CD14-positive monocyte (primary cell): ENCODE results near the gene KLRC3. TPM values are rescaled to one million over a fixed set of nuclear protein-coding genes. Genes with fewer than 3 reads are reported as not detected.
"Not testable (repeated sequence)": the region's sequence is repeated elsewhere in the genome, so short reads cannot be mapped to it uniquely, and the experiment has no call there.

Experiments used
- DNase-seq, 3 donors: peaks; one replicate each; pipeline ENCODE4 v3.0.0-alpha.2; 2011 to 2022
- H2AFZ ChIP-seq: 2 replicates; pipeline ENCODE4 v1.6.0; 2012; ENCODE audit warnings: mild to moderate bottlenecking, low read depth, low read length, inconsistent platforms; ENCODE audit not compliant: insufficient read depth, poor library complexity, severe bottlenecking
- H3K27ac ChIP-seq, 2 donors: 1 replicate in 1 of 2; 2 replicates in 1 of 2; pipeline ENCODE4 v1.5.1; 2012 to 2013; ENCODE audit warnings: low read length in 2 of 2, control low read depth in 1 of 2, inconsistent platforms in 1 of 2, low read depth in 1 of 2, mild to moderate bottlenecking in 1 of 2
- H3K27me3 ChIP-seq, 2 donors: one replicate each; pipeline versions ENCODE4 v1.6.0 to v1.6.1; 2011 to 2013; ENCODE audit warnings: low read length in 2 of 2; ENCODE audit not compliant: control insufficient read depth in 2 of 2, insufficient read depth in 2 of 2
- H3K36me3 ChIP-seq, 2 donors: replicated peaks in 1 of 2; 1 replicate in 1 of 2; 2 replicates in 1 of 2; pipeline versions ENCODE4 v1.5.1 to v1.6.1; 2012 to 2013; ENCODE audit warnings: low read length in 2 of 2, control low read depth in 1 of 2, inconsistent platforms in 1 of 2, mild to moderate bottlenecking in 1 of 2; ENCODE audit not compliant: insufficient read depth in 2 of 2, control insufficient read depth in 1 of 2
- H3K4me1 ChIP-seq, 2 donors: 1 replicate in 1 of 2; 2 replicates in 1 of 2; pipeline versions ENCODE4 v1.5.1 to v1.6.1; 2012 to 2013; ENCODE audit warnings: low read length in 2 of 2, control low read depth in 1 of 2, inconsistent platforms in 1 of 2, mild to moderate bottlenecking in 1 of 2, moderate library complexity in 1 of 2; ENCODE audit not compliant: insufficient read depth in 2 of 2, control insufficient read depth in 1 of 2
- H3K4me2 ChIP-seq: replicated peaks from 2 replicates; pipeline ENCODE3; 2012; ENCODE audit warnings: low read length, moderate library complexity, mild to moderate bottlenecking; ENCODE audit not compliant: poor library complexity, severe bottlenecking; ENCODE audit errors: extremely low read depth
- H3K4me3 ChIP-seq, 3 experiments: fragments of 200-600 bp in 1 of 3; sonication (generic) in 1 of 3; replicated peaks in 1 of 3; 1 replicate in 2 of 3; 2 replicates in 1 of 3; pipeline ENCODE4 v1.5.1; 2011 to 2013; ENCODE audit warnings: low read length in 3 of 3, mild to moderate bottlenecking in 3 of 3, control low read depth in 2 of 3, low read depth in 2 of 3, inconsistent platforms in 1 of 3, moderate library complexity in 1 of 3
- H3K79me2 ChIP-seq: 2 replicates; pipeline ENCODE4 v1.6.0; 2012; ENCODE audit warnings: mild to moderate bottlenecking, control low read depth, inconsistent platforms, low read length, moderate library complexity; ENCODE audit not compliant: insufficient read depth
- H3K9ac ChIP-seq: 2 replicates; pipeline ENCODE4 v1.6.0; 2017; ENCODE audit warnings: low read length, mild to moderate bottlenecking; ENCODE audit not compliant: insufficient read depth, poor library complexity, severe bottlenecking
- H3K9me3 ChIP-seq, 2 donors: replicated peaks in 1 of 2; 1 replicate in 1 of 2; 2 replicates in 1 of 2; pipeline versions ENCODE4 v1.5.1 to v1.6.1; 2012 to 2013; ENCODE audit warnings: low read length in 2 of 2, control low read depth in 1 of 2; ENCODE audit not compliant: control insufficient read depth in 1 of 2, insufficient read depth in 1 of 2
- H4K20me1 ChIP-seq: 2 replicates; pipeline ENCODE4 v1.6.0; 2012; ENCODE audit warnings: mild to moderate bottlenecking, low read length, control low read depth, moderate library complexity; ENCODE audit not compliant: insufficient read depth
- H3K27ac Mint-ChIP-seq, 7 donors: one replicate each; pipeline ENCODE4 v1.8.0; 2020; ENCODE audit warnings: mild to moderate bottlenecking in 7 of 7, mixed read lengths in 7 of 7, moderate library complexity in 6 of 7, inconsistent platforms in 2 of 7
- H3K27me3 Mint-ChIP-seq, 3 donors: one replicate each; pipeline ENCODE4 v1.8.0; 2021 to 2022; ENCODE audit warnings: low read depth in 3 of 3, mild to moderate bottlenecking in 3 of 3, mixed read lengths in 3 of 3, moderate library complexity in 3 of 3, inconsistent platforms in 1 of 3
- H3K36me3 Mint-ChIP-seq, 2 donors: one replicate each; pipeline ENCODE4 v1.8.0; 2020; ENCODE audit warnings: mixed read lengths in 2 of 2, inconsistent platforms in 1 of 2, mild to moderate bottlenecking in 1 of 2
- H3K4me1 Mint-ChIP-seq: one replicate; pipeline ENCODE4 v1.8.0; 2020; ENCODE audit warnings: mild to moderate bottlenecking, mixed read lengths
- H3K4me3 Mint-ChIP-seq, 2 donors: one replicate each; pipeline ENCODE4 v1.8.0; 2020; ENCODE audit warnings: mild to moderate bottlenecking in 2 of 2, mixed read lengths in 2 of 2, moderate library complexity in 1 of 2
- H3K9me3 Mint-ChIP-seq, 7 donors: one replicate each; pipeline ENCODE4 v1.8.0; 2020 to 2022; ENCODE audit warnings: mixed read lengths in 7 of 7, mild to moderate bottlenecking in 6 of 7, moderate library complexity in 6 of 7, inconsistent platforms in 2 of 7
- WGBS: methylation state at CpG from one replicate; pipeline ENCODE4 v1.1.5; 2013; ENCODE audit warnings: missing lambda C conversion rate; ENCODE audit not compliant: insufficient coverage; 5-methylcytosine and 5-hydroxymethylcytosine counted together
- intact Hi-C, 2 donors: fragments of 100-400 bp; cut with micrococcal nuclease; formaldehyde crosslinking; loops; one replicate each; pipeline versions ENCODE4 v1.15.0 to v1.15.1; 2023
- polyA plus RNA-seq, 3 donors: library from polyadenylated mRNA; depleted of rRNA in 1 of 3; unstranded in 2 of 3; stranded (reverse) in 1 of 3; fragments of 300-500 nt in 2 of 3; fragments of >200 nt in 1 of 3; fragmentation: Illumina TruSeq in 2 of 3; gene quantifications; 1 replicate in 2 of 3; 2 replicates in 1 of 3; pipeline ENCODE4 v1.2.3, GENCODE V29; 2012 to 2021
- TF ChIP-seq, protein P1 (sequence below): fragments of 200-600 bp; IDR thresholded peaks from one replicate; pipeline ENCODE4 v1.8.0; 2022; ENCODE audit warnings: antibody characterized with exemption, mild to moderate bottlenecking

Gene KLRC3
- polyA plus RNA-seq, 3 donors: not detected

DNA sequence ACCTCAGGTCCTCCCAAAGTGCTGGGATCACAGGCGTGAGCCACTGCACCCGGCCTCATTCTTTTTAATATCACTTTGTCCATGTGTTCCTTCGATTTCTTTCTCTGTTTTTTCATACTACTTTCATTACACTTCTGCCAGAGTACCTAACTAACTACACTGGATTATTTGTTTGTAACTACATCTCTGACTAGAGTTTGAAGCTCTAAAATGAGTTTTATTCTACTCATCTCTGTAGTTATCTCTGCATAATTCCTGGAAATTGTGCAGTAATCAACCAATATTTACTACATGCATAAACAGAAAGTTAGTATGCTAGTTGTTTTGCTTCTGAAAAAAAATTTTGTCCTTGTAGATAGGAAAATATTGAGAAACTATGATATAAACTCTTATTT is 45.8 kb downstream of the KLRC3 start:
- H3K4me1 ChIP-seq: peaks cover 35 to 52% of the 10 kb centered on the region in 2 donors
- H3K4me2 ChIP-seq: no peak overlapping the region
- peak overlapping the region in 6 of 7 donors; percentile 50 to 92 (median 87) for H3K27ac Mint-ChIP-seq
- intact Hi-C loops: no loop called here
- no peaks in the 10 kb centered on the region for H3K36me3 Mint-ChIP-seq
- no peaks in the 10 kb centered on the region for H4K20me1 ChIP-seq
- H3K27me3 ChIP-seq: no peaks in the 10 kb centered on the region
- H3K79me2 ChIP-seq: no peaks in the 10 kb centered on the region
- H3K27ac ChIP-seq: peak overlapping the region; percentile 46 to 72
- no peak overlapping the region for H3K4me3 ChIP-seq
- H2AFZ ChIP-seq: peak overlapping the region; percentile 29
- peaks cover 0 to 4% (median 0%) of the 10 kb centered on the region in 3 donors for H3K27me3 Mint-ChIP-seq
- H3K4me3 Mint-ChIP-seq: peak overlapping the region; percentile 27 to 46
- DNase-seq: no peak
- TF ChIP-seq, protein P1, sequence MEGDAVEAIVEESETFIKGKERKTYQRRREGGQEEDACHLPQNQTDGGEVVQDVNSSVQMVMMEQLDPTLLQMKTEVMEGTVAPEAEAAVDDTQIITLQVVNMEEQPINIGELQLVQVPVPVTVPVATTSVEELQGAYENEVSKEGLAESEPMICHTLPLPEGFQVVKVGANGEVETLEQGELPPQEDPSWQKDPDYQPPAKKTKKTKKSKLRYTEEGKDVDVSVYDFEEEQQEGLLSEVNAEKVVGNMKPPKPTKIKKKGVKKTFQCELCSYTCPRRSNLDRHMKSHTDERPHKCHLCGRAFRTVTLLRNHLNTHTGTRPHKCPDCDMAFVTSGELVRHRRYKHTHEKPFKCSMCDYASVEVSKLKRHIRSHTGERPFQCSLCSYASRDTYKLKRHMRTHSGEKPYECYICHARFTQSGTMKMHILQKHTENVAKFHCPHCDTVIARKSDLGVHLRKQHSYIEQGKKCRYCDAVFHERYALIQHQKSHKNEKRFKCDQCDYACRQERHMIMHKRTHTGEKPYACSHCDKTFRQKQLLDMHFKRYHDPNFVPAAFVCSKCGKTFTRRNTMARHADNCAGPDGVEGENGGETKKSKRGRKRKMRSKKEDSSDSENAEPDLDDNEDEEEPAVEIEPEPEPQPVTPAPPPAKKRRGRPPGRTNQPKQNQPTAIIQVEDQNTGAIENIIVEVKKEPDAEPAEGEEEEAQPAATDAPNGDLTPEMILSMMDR: no peak
- H3K4me1 Mint-ChIP-seq: peaks cover 47% of the 10 kb centered on the region
- peaks cover 0 to 2% (median 0%) of the 10 kb centered on the region in 7 donors for H3K9me3 Mint-ChIP-seq
- no CpG with 5 or more reads among the region's 3 CpGs for WGBS
- H3K36me3 ChIP-seq: no peaks in the 10 kb centered on the region
- H3K9ac ChIP-seq: no peak overlapping the region
- H3K9me3 ChIP-seq: no peaks in the 10 kb centered on the region

DNA sequence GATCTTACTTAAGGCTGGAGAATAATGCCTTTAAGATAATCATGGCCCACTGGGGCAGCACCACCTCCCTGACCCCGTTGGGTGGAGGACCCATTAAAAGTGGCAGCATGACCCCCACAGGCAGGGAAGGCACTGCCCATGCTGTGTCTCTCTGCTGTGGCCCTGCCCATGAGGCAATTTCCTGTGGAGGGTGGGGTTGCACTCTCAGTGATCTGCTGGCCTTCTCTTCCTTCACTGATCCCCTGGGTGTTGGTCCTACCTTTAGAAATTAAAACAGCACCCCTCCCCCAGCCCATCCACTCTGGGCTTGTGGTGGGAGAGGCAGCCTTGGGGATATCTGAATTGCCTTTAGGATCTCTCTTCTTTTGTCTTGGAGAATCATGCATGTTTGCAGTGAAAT is 47.8 kb downstream of the KLRC3 start:
- Histone ChIP-seq H2AFZ (peak overlapping the region; percentile 76), H3K9me3 (peaks cover 0 to 8% of the 10 kb centered on the region in 2 donors), H3K4me1 (peaks cover 35 to 52% of the 10 kb centered on the region in 2 donors), H3K27ac (peak overlapping the region; percentile 38 to 84), H3K4me2 (peak overlapping the region; percentile 71), H3K9ac (no peak overlapping the region), H3K4me3 (peak overlapping the region in 1 of 3 experiments; percentile 61), H4K20me1 (no peaks in the 10 kb centered on the region), H3K27me3 (no peaks in the 10 kb centered on the region), H3K79me2 (no peaks in the 10 kb centered on the region), H3K36me3 (no peaks in the 10 kb centered on the region)
- DNase-seq: peak; percentile 9 to 53 (median 27)
- peaks cover 4 to 13% (median 7%) of the 10 kb centered on the region in 7 donors for H3K9me3 Mint-ChIP-seq
- intact Hi-C loops: no loop called here
- H3K4me1 Mint-ChIP-seq: peaks cover 55% of the 10 kb centered on the region
- no peaks in the 10 kb centered on the region for H3K36me3 Mint-ChIP-seq
- peak overlapping the region; percentile 13 to 94 (median 76) for H3K27ac Mint-ChIP-seq
- H3K4me3 Mint-ChIP-seq: peak overlapping the region in 1 of 2 donors; percentile 35
- TF ChIP-seq, protein P1: no peak
- WGBS: 0% methylated on average over 1 of the region's 1 CpG
- H3K27me3 Mint-ChIP-seq: peaks cover 0 to 4% (median 0%) of the 10 kb centered on the region in 3 donors

DNA sequence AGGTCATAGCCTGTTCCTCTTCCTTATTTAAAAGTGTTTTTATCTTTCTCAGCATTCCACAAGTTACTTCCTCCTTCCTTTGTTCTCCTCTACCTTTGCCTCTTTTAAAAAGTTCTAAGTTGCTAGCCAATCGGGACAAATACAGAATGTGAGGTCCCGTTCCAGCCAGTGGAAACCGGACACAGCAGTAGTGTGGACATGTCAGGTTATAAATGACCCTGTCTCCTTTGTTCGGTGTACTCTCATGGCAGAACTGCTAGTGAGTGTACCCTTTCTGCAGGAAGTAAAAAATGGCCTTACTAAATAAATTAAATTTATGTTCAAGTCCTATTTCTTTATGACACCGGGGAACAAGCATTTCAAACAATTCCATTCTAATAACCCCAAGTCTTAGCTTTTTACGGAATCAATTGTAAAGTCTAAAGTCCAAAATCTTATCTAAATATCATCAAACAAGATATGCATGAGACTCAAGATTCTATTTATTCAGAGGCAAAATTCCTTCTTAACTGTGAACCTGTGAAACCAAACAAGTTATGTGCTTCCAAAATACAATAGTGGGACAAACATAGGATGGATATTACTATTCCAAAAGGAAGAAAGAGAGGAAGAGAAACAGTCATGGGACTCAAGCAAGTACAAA is 48.4 kb downstream of the KLRC3 start:
- H3K27me3 ChIP-seq, H4K20me1 ChIP-seq, H3K9me3 ChIP-seq, H3K79me2 ChIP-seq, H3K36me3 Mint-ChIP-seq, H3K27me3 Mint-ChIP-seq, H3K9ac ChIP-seq, H3K36me3 ChIP-seq, intact Hi-C loops, DNase-seq: not testable (repeated sequence)
- Histone ChIP-seq H3K4me2 (peak overlapping the region; percentile 71), H3K27ac (peak overlapping the region; percentile 38 to 84), H2AFZ (peak overlapping the region; percentile 76), H3K4me1 (peaks cover 35 to 52% of the 10 kb centered on the region in 2 donors), H3K4me3 (peak overlapping the region in 1 of 3 experiments; percentile 61)
- Mint-ChIP-seq H3K4me3 (peak overlapping the region in 1 of 2 donors; percentile 82), H3K27ac (peak overlapping the region; percentile 43 to 94 (median 91)), H3K4me1 (peaks cover 55% of the 10 kb centered on the region), H3K9me3 (peaks cover 4 to 17% (median 8%) of the 10 kb centered on the region in 7 donors)
- no CpG with 5 or more reads among the region's 6 CpGs for WGBS
